ENCODE results near the gene RPL22. TPM values are rescaled to one million over a fixed set of nuclear protein-coding genes. Genes with fewer than 3 reads are reported as not detected.

The RPL22 gene
- total RNA-seq, 1 experiment from 2014 or later = 441 TPM

- TF ChIP-seq JAZF1 (CRISPR knock-in tag; IDR thresholded peaks at IDR 0.05) (no peak), ZNF423 (CRISPR knock-in tag; IDR thresholded peaks at IDR 0.05) (peak; percentile 79)
These were observed 47.4 kb upstream of the RPL22 start (continued) for GRCh38 chr1:6246497-6247467.

DNA sequence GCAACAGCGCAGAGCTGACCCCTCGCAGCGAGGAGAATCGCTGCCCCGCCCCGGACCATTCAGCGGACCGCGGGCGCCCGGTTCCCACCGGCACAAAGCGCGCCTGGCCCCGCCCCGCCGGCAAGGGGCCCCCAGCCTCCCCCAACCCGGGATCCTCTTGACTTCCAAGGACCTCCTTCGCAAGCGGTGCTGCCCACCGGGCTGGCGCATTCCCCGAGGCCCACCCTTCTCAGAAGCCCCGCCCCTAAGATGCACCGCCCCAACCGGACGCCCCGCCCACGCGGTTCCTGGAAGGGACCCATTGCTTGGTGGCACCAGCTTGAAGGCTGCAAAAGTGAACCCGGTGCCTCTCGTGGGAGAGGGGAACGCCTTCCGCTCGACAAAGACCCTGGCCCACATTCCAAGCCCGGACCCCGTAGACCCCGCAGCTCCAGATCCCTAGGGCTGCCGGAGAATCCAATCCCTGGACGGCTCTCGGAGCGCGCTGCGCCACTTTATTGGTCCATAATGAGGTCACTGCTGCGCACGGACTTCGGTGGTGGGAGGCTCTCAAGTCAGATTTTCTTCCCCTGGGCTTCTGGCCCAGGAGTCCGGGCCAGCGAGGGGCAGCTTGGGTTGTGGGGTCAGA lies 46.6 kb upstream of the RPL22 start:
- ATAC-seq = peak; percentile 58
- Mint-ChIP-seq H3K36me3 (no peaks in the 10 kb centered on the region), H3K4me3 (peak overlapping the region; percentile 81), H3K27ac (peak overlapping the region; percentile 92), H3K4me1 (peaks cover 27% of the 10 kb centered on the region), H3K27me3 (ENCODE audit: low read depth) (peaks cover 45% of the 10 kb centered on the region), H3K9me3 (no peaks in the 10 kb centered on the region)
- DNase-seq (ENCODE audit: low spot score) = peak; percentile 97
- TF ChIP-seq, protein P1, sequence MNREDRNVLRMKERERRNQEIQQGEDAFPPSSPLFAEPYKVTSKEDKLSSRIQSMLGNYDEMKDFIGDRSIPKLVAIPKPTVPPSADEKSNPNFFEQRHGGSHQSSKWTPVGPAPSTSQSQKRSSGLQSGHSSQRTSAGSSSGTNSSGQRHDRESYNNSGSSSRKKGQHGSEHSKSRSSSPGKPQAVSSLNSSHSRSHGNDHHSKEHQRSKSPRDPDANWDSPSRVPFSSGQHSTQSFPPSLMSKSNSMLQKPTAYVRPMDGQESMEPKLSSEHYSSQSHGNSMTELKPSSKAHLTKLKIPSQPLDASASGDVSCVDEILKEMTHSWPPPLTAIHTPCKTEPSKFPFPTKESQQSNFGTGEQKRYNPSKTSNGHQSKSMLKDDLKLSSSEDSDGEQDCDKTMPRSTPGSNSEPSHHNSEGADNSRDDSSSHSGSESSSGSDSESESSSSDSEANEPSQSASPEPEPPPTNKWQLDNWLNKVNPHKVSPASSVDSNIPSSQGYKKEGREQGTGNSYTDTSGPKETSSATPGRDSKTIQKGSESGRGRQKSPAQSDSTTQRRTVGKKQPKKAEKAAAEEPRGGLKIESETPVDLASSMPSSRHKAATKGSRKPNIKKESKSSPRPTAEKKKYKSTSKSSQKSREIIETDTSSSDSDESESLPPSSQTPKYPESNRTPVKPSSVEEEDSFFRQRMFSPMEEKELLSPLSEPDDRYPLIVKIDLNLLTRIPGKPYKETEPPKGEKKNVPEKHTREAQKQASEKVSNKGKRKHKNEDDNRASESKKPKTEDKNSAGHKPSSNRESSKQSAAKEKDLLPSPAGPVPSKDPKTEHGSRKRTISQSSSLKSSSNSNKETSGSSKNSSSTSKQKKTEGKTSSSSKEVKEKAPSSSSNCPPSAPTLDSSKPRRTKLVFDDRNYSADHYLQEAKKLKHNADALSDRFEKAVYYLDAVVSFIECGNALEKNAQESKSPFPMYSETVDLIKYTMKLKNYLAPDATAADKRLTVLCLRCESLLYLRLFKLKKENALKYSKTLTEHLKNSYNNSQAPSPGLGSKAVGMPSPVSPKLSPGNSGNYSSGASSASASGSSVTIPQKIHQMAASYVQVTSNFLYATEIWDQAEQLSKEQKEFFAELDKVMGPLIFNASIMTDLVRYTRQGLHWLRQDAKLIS (CRISPR knock-in tag; IDR thresholded peaks at IDR 0.05; ENCODE audit: borderline replicate concordance) = peak; percentile 77; the same call in 1 of the 2 replicates
- TF ChIP-seq SP1 (CRISPR knock-in tag; conservative IDR thresholded peaks at IDR 0.05) (peak; percentile 35), TEAD1 (CRISPR knock-in tag; IDR thresholded peaks at IDR 0.05) (0 out of 2 replicates have a peak, but pooled peaks have one; percentile 17), ZNF138 (CRISPR knock-in tag; conservative IDR thresholded peaks at IDR 0.05) (0 out of 2 replicates have a peak, but pooled peaks have one; percentile 68), EMX1 (CRISPR knock-in tag; IDR thresholded peaks at IDR 0.05) (no peak), TCF7 (CRISPR knock-in tag; IDR thresholded peaks at IDR 0.05; ENCODE audit: low read depth) (no peak), NFE2L1 (CRISPR knock-in tag; IDR thresholded peaks at IDR 0.05) (no peak), ZBTB21 (CRISPR knock-in tag; IDR thresholded peaks at IDR 0.05; ENCODE audit: borderline replicate concordance) (0 out of 2 replicates have a peak, but pooled peaks have one; percentile 29), PRDM15 (CRISPR knock-in tag; IDR thresholded peaks at IDR 0.05) (peak; percentile 12; the same call in 1 of the 2 replicates)
- TF ChIP-seq, protein P2, sequence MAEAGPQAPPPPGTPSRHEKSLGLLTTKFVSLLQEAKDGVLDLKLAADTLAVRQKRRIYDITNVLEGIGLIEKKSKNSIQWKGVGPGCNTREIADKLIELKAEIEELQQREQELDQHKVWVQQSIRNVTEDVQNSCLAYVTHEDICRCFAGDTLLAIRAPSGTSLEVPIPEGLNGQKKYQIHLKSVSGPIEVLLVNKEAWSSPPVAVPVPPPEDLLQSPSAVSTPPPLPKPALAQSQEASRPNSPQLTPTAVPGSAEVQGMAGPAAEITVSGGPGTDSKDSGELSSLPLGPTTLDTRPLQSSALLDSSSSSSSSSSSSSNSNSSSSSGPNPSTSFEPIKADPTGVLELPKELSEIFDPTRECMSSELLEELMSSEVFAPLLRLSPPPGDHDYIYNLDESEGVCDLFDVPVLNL (CRISPR knock-in tag; IDR thresholded peaks at IDR 0.05; ENCODE audit: borderline replicate concordance, low read depth) = 0 out of 2 replicates have a peak, but pooled peaks have one; percentile 34
- ChIA-PET POLR2A (interaction anchor here (0.5 to 4.8 kb wide), 6 partner anchors 8 to 192 kb away, joined by 3 to 22 read pairs (median 4); partner anchors contain the start of gene ICMT), CTCF (interaction anchor here (0.5 to 21.4 kb wide), 54 partner anchors 10 to 797 kb away, joined by 3 to 489 read pairs (median 5); partner anchors contain the start of genes ACOT7, ESPN, GPR153 and HES2)
